GM20431 (cell line): ENCODE measurements around the gene RNF168.

Source experiments
- in situ Hi-C: fragments of 300-500 bp; cut with MseI, MboI; formaldehyde crosslinking; loops from one replicate; pipeline ENCODE4 v1.15.0; 2020; ENCODE audit warnings: low sequenced_read_pairs; ENCODE audit not compliant: unreplicated experiment

RNF168 gene

GRCh38 chr3:196517919-196518318, 14.4 kb upstream of the RNF168 start:
- in situ Hi-C loops, result loop anchor here (25.0 kb wide), 1 partner anchor 256 kb away; no protein-coding TSS in a partner anchor

- in situ Hi-C loops, result loop anchor here (25.0 kb wide), 1 partner anchor 255 kb away; no protein-coding TSS in a partner anchor
These were observed 13.7 kb upstream of the RNF168 start for GRCh38 chr3:196517162-196517800.

GRCh38 chr3:196514913-196515621, 11.5 kb upstream of the RNF168 start, which contains the start of gene SMCO1:
SMCO1 (minus strand) TSS chr3:196515346; CDS start chr3:196515209, 137 bp downstream.
- in situ Hi-C loops, result loop anchor here (25.0 kb wide), 1 partner anchor 253 kb away; no protein-coding TSS in a partner anchor

GRCh38 chr3:196514350-196514716, 10.8 kb upstream of the RNF168 start:
- in situ Hi-C loops, result loop anchor here (25.0 kb wide), 1 partner anchor 252 kb away; no protein-coding TSS in a partner anchor

- in situ Hi-C loops, result loop anchor here (25.0 kb wide), 1 partner anchor 252 kb away; no protein-coding TSS in a partner anchor
These were observed 10.3 kb upstream of the RNF168 start for GRCh38 chr3:196513697-196514349.

GRCh38 chr3:196511646-196512425, 8.3 kb upstream of the RNF168 start:
- in situ Hi-C loops, result loop anchor here (25.0 kb wide), 1 partner anchor 250 kb away; no protein-coding TSS in a partner anchor

GRCh38 chr3:196511108-196511507, 7.5 kb upstream of the RNF168 start:
- in situ Hi-C loops, result loop anchor here (25.0 kb wide), 1 partner anchor 249 kb away; no protein-coding TSS in a partner anchor

GRCh38 chr3:196506687-196507086, 3.1 kb upstream of the RNF168 start:
- in situ Hi-C loops, result loop anchor here (25.0 kb wide), 1 partner anchor 244 kb away; no protein-coding TSS in a partner anchor

GRCh38 chr3:196504556-196504955, 988 bp upstream of the RNF168 start:
- in situ Hi-C loops, result loop anchor here (25.0 kb wide), 1 partner anchor 242 kb away; no protein-coding TSS in a partner anchor

- in situ Hi-C loops, result loop anchor here (25.0 kb wide), 1 partner anchor 242 kb away; no protein-coding TSS in a partner anchor
These were observed 470 bp upstream of the RNF168 start for GRCh38 chr3:196504077-196504398.

GRCh38 chr3:196502775-196503195, 783 bp downstream of the RNF168 start:
- in situ Hi-C loops, result loop anchor here (25.0 kb wide), 1 partner anchor 240 kb away; no protein-coding TSS in a partner anchor

GRCh38 chr3:196501316-196502044, 2.1 kb downstream of the RNF168 start:
- in situ Hi-C loops, result loop anchor here (25.0 kb wide), 1 partner anchor 239 kb away; no protein-coding TSS in a partner anchor

GRCh38 chr3:196499807-196500524, 3.6 kb downstream of the RNF168 start:
- in situ Hi-C loops, result loop anchor here (25.0 kb wide), 1 partner anchor 238 kb away; no protein-coding TSS in a partner anchor

GRCh38 chr3:196499061-196499460, 4.5 kb downstream of the RNF168 start:
- in situ Hi-C loops, result no loop called here

GRCh38 chr3:196498297-196498696, 5.3 kb downstream of the RNF168 start:
- in situ Hi-C loops, result no loop called here

- in situ Hi-C loops, result no loop called here
These were observed 7.4 kb downstream of the RNF168 start for GRCh38 chr3:196496183-196496582.

GRCh38 chr3:196493292-196493691, 10.3 kb downstream of the RNF168 start:
- in situ Hi-C loops, result no loop called here

GRCh38 chr3:196492080-196492479, 11.5 kb downstream of the RNF168 start:
- in situ Hi-C loops, result no loop called here
